ENCODE results near the gene FOLR3.

DNA sequence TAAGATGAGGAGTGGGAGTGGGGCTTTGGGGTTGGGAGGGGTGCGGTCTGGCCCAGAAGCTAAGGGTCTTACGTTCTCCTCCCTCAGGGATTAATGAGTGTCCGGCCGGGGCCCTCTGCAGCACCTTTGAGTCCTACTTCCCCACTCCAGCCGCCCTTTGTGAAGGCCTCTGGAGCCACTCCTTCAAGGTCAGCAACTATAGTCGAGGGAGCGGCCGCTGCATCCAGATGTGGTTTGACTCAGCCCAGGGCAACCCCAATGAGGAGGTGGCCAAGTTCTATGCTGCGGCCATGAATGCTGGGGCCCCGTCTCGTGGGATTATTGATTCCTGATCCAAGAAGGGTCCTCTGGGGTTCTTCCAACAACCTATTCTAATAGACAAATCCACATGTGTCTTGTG, 4.0 kb downstream of the FOLR3 start:
- TF ChIP-seq SP1 (CRISPR knock-in tag; conservative IDR thresholded peaks at IDR 0.05) (no peak), ZNF138 (CRISPR knock-in tag; conservative IDR thresholded peaks at IDR 0.05) (no peak), FOXJ3 (CRISPR knock-in tag; IDR thresholded peaks at IDR 0.05; ENCODE audit: borderline replicate concordance) (no peak), TCF7 (CRISPR knock-in tag; IDR thresholded peaks at IDR 0.05; ENCODE audit: low read depth) (no peak), FOXK1 (CRISPR knock-in tag; IDR thresholded peaks at IDR 0.05) (no peak), ZBTB43 (CRISPR knock-in tag; IDR thresholded peaks at IDR 0.05) (no peak), NR2C2 (CRISPR knock-in tag; IDR thresholded peaks at IDR 0.05) (no peak), ZNF263 (CRISPR knock-in tag; IDR thresholded peaks at IDR 0.05; ENCODE audit: low read depth) (no peak)
- TF ChIP-seq, protein P1, sequence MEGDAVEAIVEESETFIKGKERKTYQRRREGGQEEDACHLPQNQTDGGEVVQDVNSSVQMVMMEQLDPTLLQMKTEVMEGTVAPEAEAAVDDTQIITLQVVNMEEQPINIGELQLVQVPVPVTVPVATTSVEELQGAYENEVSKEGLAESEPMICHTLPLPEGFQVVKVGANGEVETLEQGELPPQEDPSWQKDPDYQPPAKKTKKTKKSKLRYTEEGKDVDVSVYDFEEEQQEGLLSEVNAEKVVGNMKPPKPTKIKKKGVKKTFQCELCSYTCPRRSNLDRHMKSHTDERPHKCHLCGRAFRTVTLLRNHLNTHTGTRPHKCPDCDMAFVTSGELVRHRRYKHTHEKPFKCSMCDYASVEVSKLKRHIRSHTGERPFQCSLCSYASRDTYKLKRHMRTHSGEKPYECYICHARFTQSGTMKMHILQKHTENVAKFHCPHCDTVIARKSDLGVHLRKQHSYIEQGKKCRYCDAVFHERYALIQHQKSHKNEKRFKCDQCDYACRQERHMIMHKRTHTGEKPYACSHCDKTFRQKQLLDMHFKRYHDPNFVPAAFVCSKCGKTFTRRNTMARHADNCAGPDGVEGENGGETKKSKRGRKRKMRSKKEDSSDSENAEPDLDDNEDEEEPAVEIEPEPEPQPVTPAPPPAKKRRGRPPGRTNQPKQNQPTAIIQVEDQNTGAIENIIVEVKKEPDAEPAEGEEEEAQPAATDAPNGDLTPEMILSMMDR (IDR thresholded peaks at IDR 0.05), result no peak
- TF ChIP-seq, protein P2, sequence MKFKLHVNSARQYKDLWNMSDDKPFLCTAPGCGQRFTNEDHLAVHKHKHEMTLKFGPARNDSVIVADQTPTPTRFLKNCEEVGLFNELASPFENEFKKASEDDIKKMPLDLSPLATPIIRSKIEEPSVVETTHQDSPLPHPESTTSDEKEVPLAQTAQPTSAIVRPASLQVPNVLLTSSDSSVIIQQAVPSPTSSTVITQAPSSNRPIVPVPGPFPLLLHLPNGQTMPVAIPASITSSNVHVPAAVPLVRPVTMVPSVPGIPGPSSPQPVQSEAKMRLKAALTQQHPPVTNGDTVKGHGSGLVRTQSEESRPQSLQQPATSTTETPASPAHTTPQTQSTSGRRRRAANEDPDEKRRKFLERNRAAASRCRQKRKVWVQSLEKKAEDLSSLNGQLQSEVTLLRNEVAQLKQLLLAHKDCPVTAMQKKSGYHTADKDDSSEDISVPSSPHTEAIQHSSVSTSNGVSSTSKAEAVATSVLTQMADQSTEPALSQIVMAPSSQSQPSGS (CRISPR knock-in tag; IDR thresholded peaks at IDR 0.05; ENCODE audit: borderline replicate concordance, low read depth), result no peak
- TF ChIP-seq, protein P3, sequence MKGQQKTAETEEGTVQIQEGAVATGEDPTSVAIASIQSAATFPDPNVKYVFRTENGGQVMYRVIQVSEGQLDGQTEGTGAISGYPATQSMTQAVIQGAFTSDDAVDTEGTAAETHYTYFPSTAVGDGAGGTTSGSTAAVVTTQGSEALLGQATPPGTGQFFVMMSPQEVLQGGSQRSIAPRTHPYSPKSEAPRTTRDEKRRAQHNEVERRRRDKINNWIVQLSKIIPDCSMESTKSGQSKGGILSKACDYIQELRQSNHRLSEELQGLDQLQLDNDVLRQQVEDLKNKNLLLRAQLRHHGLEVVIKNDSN (CRISPR knock-in tag; IDR thresholded peaks at IDR 0.05), result no peak
- TF ChIP-seq, protein P4, sequence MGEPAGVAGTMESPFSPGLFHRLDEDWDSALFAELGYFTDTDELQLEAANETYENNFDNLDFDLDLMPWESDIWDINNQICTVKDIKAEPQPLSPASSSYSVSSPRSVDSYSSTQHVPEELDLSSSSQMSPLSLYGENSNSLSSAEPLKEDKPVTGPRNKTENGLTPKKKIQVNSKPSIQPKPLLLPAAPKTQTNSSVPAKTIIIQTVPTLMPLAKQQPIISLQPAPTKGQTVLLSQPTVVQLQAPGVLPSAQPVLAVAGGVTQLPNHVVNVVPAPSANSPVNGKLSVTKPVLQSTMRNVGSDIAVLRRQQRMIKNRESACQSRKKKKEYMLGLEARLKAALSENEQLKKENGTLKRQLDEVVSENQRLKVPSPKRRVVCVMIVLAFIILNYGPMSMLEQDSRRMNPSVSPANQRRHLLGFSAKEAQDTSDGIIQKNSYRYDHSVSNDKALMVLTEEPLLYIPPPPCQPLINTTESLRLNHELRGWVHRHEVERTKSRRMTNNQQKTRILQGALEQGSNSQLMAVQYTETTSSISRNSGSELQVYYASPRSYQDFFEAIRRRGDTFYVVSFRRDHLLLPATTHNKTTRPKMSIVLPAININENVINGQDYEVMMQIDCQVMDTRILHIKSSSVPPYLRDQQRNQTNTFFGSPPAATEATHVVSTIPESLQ (CRISPR knock-in tag; IDR thresholded peaks at IDR 0.05), result no peak
- TF ChIP-seq, protein P5, sequence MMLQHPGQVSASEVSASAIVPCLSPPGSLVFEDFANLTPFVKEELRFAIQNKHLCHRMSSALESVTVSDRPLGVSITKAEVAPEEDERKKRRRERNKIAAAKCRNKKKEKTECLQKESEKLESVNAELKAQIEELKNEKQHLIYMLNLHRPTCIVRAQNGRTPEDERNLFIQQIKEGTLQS (CRISPR knock-in tag; conservative IDR thresholded peaks at IDR 0.05), result no peak
- TF ChIP-seq, protein P6, sequence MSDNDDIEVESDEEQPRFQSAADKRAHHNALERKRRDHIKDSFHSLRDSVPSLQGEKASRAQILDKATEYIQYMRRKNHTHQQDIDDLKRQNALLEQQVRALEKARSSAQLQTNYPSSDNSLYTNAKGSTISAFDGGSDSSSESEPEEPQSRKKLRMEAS (CRISPR knock-in tag; IDR thresholded peaks at IDR 0.05), result no peak

Measured in WTC11 (cell line).